ENCODE measurements around the gene GYPC. TPM values are rescaled to one million over a fixed set of nuclear protein-coding genes. Genes with fewer than 3 reads are reported as not detected.
A peak's percentile ranks its signal among the peaks of the same experiment; 100 is the strongest.

The GYPC gene, protein sequence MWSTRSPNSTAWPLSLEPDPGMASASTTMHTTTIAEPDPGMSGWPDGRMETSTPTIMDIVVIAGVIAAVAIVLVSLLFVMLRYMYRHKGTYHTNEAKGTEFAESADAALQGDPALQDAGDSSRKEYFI
- total RNA-seq: 59.9 and 101 TPM in 2 replicates

DNA sequence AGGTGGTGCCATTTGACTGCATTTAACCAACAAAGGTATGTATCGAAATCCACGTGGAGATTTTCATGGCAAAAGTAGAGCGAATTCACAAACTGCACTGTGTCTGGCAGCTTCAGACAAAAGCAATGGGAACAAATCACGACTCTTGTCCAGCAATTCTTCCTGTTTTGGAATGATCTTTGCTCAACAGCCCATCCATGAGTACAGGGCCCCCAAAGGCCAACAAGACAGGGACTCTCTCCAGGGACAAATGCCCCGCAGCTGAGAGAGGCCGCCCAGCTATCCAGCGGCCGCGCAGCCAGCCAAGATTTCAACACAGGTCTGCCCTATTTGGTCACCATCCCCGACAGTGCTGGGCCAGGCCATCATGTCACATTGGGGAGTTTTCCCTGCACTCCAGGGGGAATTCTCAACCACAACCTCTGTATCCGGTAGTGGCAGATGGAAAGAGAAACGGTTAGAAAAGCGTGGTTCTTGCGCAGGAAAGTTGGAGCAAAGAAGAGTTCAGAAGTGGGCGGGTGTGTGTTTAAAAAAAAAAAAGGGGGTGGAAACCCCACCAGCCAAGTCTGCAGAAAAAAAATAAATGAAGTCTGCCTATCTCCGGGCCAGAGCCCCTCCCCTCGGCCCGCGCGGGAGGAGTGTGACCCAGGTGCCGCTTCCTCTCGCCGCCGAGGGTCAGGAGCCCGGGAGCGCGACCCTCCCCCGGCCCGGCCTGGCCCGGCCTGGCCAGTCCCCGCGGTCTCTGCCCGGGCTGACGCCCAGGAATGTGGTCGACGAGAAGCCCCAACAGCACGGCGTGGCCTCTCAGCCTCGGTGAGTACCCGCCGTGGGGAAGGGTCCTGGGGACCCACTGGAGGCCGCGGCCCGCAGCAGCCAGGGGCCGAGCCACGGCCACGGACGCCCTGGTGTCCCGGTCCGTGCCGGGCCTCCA lies at the start of gene GYPC:
Gene GYPC, plus strand, starts transcription at position 659 of the 931 bp plus-strand sequence. Its CDS starts 106 bp downstream, at position 765.
- DNase-seq (ENCODE audit: low read depth): no peak
- peak within 1 kb of the TSS; percentile 63 for H3K4me3 ChIP-seq (ENCODE audit: low read depth, low read length)
- TF ChIP-seq, protein P1, sequence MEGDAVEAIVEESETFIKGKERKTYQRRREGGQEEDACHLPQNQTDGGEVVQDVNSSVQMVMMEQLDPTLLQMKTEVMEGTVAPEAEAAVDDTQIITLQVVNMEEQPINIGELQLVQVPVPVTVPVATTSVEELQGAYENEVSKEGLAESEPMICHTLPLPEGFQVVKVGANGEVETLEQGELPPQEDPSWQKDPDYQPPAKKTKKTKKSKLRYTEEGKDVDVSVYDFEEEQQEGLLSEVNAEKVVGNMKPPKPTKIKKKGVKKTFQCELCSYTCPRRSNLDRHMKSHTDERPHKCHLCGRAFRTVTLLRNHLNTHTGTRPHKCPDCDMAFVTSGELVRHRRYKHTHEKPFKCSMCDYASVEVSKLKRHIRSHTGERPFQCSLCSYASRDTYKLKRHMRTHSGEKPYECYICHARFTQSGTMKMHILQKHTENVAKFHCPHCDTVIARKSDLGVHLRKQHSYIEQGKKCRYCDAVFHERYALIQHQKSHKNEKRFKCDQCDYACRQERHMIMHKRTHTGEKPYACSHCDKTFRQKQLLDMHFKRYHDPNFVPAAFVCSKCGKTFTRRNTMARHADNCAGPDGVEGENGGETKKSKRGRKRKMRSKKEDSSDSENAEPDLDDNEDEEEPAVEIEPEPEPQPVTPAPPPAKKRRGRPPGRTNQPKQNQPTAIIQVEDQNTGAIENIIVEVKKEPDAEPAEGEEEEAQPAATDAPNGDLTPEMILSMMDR (conservative IDR thresholded peaks at IDR 0.05; ENCODE audit: low read depth, low read length): no peak

DNA sequence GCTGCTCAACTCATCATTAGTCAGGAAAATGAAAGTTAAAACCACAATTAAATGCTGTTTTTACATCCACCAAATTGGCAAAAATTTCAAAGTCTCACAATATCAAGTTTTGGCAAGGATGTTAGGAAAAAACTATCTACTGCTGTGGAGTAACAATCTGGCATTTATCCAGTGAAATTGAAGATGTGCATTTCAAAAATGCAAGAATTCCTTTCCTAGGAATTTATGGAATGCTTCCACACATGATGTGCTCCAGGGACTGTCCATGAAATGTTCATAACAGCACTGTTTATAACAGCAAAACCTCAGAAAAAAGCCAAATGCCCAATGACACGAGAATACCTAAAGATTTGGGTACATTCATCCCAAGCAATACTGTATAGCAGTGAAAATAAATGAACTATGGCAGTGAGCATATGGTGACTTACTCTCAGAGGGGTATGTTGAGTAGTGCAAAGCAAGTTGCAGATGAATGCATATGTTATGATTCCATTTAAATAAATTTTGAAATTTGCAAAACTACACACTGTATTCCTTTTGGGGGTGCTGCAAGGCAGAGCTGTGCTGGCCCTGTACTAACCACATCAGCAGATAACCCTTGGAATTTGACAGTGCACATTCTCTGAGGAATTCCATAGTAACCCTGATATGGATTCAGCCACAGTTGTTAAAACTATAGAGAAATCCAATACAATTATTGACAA lies 41.3 kb upstream of the GYPC start:
- no peak for DNase-seq (ENCODE audit: low read depth)
- TF ChIP-seq, protein P1 (conservative IDR thresholded peaks at IDR 0.05; ENCODE audit: low read depth, low read length): no peak

DNA sequence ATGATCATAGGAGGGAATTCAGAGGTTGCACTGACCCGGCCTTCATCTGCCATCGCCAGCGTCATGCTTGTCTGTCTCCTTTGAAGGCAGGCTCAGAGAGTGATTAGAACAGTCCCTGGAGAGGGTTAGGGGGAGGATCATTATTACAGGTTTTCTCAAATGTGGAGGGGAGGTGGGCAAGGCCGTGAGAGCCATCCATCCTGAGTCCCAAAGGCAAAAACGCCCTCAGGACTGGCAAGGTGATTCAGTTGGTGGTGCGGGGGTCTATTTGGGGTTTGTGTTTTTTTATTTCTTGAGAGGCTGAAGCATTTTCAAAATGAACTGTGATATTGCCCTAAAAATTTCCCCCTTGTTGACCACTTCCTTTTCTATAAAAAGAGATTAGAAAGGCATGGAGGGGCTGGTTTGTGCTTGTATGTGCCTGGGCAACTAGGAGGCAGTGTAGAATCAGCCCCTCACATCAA lies 39.3 kb upstream of the GYPC start:
- TF ChIP-seq, protein P1 (conservative IDR thresholded peaks at IDR 0.05; ENCODE audit: low read depth, low read length): no peak
- no peak for DNase-seq (ENCODE audit: low read depth)
- no peak overlapping the region for H3K4me3 ChIP-seq (ENCODE audit: low read depth, low read length)

More for the DNA sequence above, 41.3 kb upstream of the GYPC start:
- no peak overlapping the region for H3K4me3 ChIP-seq (ENCODE audit: low read depth, low read length)

DNA sequence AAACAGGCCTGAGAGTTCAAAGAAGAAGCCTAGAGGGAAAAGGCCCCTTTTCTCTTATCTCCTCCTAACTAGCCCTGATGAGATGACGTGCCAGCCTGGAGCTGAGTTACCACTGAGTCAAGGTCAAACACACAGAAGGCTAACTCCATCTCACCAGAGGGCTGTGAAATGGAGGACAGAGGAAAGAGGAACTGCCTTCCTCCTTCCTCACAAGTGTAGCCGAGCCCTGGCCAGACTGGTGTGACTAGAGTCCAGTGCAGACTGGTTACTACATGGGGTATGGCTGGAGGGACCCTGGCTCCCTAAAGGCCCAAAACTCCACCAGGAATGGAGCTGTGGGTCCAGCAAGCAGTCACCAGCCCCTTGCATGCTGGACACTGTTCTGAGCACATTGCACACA lies 35.7 kb upstream of the GYPC start:
- no peak overlapping the region for H3K4me3 ChIP-seq (ENCODE audit: low read depth, low read length)
- TF ChIP-seq, protein P1 (conservative IDR thresholded peaks at IDR 0.05; ENCODE audit: low read depth, low read length): no peak
- no peak for DNase-seq (ENCODE audit: low read depth)

DNA sequence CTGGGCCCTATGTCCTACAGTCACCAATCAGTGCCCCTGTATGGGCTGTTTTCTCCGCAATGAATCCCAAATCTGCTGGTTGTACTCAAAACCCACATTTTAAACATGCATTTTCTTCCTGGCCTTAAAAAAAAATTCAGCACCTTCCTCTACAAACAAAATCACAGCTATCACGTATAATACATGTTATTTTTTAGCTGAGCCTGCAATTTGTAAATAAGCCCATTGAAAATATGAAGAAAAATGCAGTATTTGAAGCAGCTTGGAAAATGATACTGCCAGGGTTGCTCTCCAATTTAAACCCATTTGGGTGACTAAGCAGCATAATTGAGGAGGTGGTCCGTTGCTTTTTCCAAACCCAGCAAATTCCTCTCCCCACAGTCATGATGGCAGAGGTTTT lies 33.0 kb upstream of the GYPC start:
- H3K4me3 ChIP-seq (ENCODE audit: low read depth, low read length): no peak overlapping the region
- TF ChIP-seq, protein P1 (conservative IDR thresholded peaks at IDR 0.05; ENCODE audit: low read depth, low read length): no peak
- DNase-seq (ENCODE audit: low read depth): no peak

DNA sequence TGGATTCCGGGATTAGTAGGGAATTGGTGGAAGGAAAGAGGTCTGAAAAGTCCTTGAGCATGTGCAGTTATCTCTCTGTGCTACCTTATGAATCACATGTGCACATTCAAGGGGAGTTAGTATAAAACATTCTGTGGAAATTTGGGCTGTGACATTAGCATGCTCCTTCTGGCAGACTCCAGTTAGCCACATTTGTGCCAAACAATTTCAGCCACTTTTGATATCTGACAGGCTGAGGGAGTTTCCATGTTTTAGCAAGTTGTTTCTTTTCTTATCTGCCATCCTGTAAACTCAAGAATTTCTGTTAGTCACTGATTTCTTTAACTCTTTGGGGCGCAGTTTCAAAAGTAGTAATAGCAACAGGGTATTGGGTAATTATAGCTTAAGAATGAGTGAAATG lies 28.3 kb upstream of the GYPC start:
- H3K4me3 ChIP-seq (ENCODE audit: low read depth, low read length): no peak overlapping the region
- DNase-seq (ENCODE audit: low read depth): no peak
- TF ChIP-seq, protein P1 (conservative IDR thresholded peaks at IDR 0.05; ENCODE audit: low read depth, low read length): no peak

All from epithelial cell of proximal tubule (primary cell).